Measurements from ENCODE around the gene FAM193A.
"Not testable (repeated sequence)": the region's sequence is repeated elsewhere in the genome, so short reads cannot be mapped to it uniquely, and the experiment has no call there.

The FAM193A gene

DNA sequence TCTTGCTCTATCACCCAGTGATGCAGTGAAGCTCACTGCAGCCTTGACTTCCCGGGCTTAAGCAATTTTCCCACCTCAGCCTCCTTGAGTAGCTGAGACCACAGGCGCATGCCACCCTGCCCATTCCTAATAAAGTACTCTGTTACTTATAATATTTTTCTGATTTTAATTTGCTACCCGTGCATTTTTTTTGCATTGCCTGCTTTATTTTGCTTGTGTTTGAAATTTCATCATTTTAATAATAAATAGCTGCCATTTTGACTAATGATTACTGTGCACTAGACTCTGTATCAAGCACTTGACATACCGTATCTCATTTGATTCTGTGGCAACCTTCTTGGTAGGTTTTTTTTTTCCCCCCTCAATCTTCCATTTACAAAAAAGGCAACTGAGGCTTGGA, 41.7 kb downstream of the FAM193A start:
- DNase-seq (ENCODE audit: low spot score), result no peak

DNA sequence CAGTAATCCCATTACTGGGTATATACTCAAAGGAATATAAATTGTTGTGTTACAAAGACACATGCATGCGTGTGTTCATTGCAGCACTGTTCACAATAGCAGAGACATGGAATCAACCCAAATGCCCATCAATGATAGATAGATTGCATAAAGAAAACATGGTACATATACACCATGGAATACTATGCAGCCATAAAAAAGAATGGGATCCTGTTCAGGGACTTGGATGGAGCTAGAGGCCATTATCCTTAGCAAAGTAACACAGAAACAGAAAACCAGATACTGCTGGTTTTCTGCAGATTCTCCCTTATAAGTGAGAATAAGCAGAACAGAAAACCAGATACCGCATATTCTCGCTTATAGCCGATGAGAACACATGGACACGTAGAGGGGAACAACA, 43.5 kb downstream of the FAM193A start:
- no peak for DNase-seq (ENCODE audit: low spot score)

DNA sequence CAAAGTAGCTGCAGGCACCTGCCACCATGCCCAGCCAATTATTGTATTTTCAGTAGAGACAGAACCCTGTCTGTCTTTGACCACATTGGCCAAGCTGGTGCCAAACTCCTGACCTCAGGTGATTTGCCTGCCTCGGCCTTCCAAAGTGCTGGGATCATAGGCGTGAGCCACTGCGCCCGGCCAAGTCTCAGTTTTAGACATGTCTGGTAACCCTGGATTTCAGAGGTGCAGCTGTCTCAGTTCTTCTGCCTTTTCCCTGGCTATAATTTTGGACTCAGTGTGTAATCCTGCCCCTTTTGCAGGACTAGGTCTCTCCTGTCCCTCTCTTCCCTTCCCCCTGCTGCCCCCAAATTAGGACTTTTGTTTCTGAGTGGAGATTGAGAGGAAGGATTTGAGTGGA, 46.6 kb downstream of the FAM193A start:
- no peak for DNase-seq (ENCODE audit: low spot score)

DNA sequence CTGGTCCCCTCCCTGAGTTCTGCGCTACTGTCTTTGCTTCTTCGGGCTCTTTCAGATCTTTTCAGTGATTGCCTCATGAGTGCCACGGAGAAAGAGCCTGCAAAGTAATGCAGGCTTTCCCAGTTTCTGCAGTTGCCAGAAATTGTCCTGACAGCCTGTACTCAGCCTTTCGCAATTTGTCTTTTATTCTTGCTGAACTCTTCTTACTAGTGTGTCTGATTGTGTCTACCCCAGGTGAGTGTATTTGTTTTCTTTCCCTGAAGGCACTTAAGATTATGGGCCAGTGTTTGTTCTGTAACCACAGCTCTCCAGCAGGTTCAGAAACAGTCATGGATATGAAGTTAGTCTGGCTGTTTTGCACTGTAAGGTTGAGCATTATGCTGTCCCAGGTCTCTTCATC, 47.1 kb downstream of the FAM193A start:
- peak; percentile 51 for DNase-seq (ENCODE audit: low spot score)

DNA sequence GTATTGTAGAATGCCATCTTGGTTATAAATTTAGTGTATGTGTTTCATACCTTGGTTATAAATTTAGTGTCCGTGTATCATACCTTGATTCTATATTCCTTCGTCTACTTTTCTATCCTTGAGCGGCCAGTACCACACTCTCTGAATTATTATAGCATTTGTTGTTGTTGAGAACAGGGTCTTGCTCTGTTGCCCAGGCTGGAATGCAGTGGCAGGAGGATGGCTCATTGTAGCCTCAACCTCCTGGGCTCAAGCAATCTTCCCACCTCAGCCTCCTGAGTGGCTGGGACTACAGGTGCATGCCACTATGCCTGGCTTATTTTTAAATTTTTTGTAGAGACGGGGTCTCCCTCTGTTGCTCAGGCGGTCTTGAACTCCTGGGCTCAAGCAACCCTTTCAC, 50.1 kb downstream of the FAM193A start:
- DNase-seq (ENCODE audit: low spot score), result no peak

DNA sequence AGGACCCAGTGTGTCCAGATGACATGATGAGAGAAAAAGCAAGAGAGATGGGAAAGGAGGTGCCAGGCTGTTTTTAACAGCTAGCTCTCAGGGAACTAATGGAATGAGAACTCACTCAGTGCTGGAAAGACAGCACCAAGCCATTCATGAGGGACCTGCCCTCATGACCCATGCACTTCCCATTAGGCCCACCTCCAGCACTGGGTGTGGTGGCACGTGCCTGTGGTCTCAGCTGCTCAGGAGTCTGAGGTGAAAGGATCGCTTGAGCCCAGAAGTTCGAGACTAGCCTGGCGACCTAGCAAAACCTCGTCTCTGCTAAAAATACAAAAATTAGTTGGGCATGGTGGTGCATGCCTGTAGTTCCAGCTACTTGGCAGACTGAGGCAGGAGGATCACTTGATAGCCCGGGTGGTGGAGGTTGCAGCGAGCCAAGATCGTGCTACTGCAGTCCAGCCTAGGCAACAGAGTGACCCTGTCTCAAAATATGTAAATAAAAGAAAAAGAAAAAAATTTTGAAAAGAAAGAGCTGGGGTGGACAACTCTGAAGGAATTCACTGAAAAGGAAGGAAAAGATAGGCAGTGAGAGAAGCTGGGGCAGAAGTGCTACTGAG, 50.9 kb downstream of the FAM193A start:
- DNase-seq (ENCODE audit: low spot score), result no peak

DNA sequence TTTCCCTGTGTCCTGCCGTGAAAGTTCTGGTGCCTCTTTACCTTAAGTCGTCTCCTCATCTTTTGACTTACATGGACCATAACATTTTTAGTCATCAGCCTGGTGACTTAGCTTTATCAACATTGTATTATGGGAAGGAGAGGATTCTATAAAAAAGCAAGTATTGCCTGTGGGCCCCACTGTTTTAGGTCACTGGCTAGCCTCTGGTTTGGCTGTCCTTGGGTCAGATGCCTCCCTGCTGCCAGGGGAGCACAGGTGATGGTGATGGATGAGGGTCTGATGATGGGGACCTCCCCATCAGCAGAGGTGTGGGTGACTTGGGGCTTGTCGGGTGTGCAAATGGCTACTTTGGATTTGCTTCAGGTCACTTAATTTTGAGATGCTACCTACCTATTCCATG, 51.8 kb downstream of the FAM193A start:
- DNase-seq (ENCODE audit: low spot score), result no peak

DNA sequence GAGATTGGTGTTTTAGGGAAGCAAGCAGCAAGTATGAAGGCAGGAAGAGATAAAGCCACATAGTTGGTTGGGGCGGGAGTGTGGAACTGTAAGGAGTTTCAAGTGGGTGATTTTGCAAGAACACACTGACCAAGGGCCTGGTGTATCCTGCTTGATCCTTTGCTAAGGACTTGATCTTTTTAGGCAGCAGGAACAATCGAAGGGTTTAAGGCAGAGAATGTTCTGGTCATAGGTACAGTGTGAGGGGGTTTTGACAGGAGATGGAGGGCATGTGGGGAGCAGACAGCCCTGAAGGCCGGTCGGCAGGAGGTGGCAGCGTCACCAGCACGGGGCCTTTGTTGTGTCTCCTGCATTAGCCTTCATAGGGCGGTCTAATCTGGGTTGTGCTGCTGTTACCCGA, 54.7 kb downstream of the FAM193A start:
- DNase-seq (ENCODE audit: low spot score), result no peak

DNA sequence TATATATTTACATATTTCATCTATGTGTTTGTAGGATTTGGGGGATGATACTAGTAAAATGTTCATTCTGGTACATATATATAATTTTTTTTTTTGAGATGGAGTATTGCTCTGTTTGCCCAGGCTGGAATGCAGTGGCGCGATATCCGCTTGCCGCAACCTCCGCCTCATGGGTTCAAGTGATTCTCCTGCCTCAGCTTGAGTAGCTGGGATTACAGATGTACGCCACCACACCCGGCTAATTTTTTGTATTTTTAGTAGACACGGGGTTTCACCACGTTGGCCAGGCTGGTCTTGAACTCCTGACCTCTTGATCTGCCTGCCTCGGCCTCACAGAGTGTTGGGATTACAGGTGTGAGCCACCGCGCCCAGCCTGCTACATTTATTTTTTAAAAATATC, 55.6 kb downstream of the FAM193A start:
- DNase-seq (ENCODE audit: low spot score), result not testable (repeated sequence)

DNA sequence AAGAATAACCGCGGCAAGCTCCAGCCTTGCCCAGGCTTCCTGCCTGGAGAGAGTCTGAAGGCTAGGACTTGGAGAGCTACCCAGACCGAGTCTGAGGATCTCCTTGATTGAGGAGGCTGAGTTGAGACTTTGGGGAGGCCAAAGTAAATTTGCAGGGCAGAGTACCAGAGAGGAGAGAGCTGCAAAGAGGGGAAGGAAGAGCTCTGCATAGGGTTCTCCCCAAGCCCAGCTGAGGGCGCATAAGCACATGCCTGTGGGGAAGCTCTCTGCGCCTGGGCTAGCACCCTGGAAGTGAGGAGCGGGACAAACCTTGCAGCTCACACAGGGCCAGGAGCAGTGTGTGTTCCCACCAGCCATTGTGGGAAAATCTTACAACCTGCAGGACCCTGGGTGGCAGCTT, 56.1 kb downstream of the FAM193A start:
- DNase-seq (ENCODE audit: low spot score), result no peak

DNA sequence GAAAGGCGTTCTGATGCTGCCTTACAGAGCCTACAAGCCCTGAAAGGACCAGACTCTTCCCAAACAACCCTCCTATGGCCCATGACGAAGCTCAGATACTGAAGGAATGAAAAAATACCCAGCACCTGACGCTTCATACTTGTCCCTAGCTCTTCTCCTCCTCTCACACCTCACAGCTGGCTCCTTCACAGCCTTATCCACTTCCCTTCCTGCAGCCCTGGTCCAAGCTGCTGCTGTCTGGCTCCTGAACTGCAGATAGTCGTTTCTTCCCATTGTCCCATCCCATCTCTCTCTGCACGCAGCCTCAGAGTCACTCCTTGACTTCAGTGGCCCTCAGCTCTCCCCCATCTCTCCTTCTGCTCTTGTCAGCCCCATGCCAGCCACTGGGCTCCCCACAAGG, 56.6 kb downstream of the FAM193A start:
- no peak for DNase-seq (ENCODE audit: low spot score)

DNA sequence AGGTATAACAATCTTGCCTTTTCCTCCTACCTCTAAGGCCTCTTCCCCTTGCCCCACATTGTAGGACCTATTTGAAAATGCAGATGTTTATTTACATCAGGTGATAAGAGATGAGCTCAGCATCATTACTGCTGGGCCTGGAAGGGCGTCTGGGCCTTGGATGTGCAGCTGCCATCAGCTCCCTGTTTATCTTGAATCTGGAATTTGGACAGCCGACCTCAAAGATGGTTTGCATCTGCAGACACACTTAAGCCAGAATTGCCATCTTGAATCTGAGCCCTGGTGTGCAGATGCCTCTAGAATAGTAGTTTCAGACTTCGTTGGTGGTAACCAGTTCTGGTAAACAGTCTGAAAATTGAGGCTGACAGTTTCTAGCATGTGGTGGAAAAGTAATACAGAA, 59.0 kb downstream of the FAM193A start:
- DNase-seq (ENCODE audit: low spot score), result no peak

DNA sequence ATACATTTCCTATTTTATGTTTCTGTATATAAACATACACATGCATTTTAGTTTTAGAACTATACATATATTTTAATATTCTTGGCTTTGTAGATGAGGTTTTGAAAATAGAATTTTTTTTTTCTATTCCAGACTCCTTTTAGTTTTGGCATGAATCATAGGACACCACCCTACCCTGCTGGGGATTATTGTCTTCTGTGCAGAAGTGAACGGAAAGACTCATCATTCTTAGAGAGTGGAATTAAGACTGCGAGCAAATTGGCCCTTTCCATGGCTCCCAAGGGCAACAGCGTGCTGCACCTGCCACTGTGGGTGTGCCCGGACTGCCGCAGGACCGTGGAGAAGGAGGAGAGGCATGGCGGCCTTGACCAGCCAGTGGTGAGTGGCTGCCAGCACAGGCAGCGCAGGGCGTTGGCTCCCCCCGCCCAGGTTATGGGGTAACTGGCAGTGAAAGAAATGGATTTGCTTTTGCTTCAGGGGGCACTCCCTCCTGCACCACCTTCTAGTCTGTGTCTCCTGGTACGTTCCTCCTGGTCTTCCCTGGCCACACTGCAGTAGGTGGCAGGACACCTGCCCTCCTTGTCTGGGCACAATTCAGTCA, 59.6 kb downstream of the FAM193A start:
- no peak for DNase-seq (ENCODE audit: low spot score)

DNA sequence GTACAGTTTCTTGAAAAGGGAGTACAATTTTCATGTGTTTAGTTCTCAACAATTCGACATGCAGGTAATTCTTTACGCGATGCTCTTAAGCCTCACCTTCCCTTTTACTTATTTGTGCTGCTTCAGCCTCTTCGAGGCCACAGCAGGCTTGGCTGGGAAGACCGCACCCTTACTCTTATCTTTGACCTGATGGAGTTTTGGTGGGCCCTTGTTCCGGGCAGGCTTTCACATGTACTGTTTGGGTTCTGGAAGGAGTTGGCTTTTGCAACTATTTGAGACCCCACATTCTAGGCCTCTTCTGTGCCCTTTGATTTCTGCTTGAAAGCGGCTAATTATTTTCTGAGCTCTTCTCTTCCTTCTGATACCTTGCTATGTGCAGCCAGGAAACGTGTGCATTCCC, 60.2 kb downstream of the FAM193A start:
- DNase-seq (ENCODE audit: low spot score), result no peak

DNA sequence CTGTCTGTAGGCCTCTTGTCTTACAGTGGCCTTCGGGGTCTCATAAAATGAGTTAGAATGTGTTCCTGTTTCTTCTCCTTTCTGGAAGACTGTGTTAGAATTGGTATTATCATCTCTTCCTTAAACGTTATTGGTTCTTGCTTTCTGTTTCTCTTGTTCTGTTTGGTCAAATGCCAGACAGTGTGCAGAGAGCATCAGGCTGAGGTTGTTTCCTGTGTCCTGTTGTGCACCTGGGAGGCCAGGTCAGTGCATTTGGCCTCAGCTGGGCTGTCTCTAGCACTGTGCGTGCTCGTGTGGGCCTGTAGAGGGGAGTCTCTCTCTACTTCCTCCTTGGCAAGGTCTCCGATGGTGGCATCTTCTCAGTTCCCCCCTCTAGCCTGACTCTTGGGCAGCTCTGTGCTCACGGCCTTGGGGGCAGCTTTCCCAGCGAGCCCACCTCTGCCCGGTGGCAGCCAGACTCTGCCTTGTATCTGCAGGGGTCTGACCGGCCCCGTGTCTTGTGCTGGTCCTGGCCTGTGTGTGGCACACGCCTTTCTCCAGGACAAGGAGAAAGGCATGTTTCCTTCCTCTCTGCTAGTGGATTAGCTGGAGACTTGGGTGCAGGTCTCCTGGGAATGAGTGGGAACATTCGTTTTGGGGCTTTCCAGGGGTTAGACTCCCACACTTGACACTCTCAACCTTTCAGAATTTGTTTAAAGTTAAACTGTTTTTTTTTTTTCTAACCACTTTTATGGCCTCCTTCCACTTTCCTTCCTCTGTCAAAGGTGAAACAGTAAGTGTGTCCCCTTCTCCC, 62.3 kb downstream of the FAM193A start:
- DNase-seq (ENCODE audit: low spot score), result no peak

DNA sequence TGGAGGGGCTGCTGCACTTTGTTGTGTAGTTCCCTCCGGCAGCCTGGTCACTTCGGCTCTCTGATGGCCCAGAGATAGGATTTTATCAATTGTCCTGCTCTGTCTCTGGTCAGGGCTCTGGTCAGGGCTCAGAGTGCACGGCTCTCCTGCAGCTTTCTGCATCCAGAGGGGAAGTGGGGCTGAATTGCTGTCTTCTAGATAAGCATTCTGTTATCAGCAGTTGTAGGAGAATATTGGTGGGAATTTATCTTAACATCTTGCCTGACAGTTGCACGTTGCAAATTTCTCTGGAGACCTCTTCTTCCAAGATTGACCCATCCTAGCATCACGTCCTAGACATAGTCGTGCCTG, 62.8 kb downstream of the FAM193A start:
- DNase-seq (ENCODE audit: low spot score), result no peak

DNA sequence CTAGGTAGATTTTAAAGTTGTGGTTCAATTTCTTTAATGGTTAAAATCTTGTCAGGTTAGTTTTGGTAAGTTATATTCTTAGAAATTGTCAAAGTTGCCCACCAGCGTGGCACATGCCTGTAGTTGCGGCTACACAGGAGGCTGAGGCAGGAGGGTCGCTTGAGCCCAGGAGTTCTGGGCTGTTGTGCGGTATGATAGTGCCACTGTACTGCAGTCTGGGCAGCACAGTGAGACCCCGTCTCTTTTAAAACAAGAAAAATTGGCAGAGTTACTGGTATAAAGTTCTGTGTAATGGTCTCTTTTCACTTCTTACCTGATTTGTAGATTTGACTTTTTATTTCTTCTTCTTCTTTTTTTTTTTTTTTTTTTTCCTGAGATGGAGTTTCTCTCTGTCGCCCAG, 64.4 kb downstream of the FAM193A start:
- DNase-seq (ENCODE audit: low spot score), result no peak

DNA sequence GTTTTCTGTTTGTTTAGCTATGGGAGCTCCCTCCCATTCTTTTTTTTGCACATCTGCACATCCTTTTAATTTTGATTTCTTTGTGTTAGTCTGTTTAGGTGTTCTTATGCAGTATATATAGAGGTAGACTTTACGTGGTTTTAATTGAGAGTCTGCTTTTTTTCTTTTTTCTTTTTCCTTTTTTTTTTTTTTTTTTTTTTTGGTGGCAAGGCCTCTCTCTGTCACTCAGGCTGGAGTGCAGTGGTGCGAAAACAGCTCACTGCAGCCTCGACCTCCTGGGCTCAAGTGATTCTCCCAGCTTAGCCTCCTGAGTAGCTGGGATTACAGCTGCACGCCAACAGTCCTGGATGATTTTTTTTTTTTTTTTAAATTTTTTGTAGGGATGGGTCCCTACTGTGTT, 68.2 kb downstream of the FAM193A start:
- no peak for DNase-seq (ENCODE audit: low spot score)

DNA sequence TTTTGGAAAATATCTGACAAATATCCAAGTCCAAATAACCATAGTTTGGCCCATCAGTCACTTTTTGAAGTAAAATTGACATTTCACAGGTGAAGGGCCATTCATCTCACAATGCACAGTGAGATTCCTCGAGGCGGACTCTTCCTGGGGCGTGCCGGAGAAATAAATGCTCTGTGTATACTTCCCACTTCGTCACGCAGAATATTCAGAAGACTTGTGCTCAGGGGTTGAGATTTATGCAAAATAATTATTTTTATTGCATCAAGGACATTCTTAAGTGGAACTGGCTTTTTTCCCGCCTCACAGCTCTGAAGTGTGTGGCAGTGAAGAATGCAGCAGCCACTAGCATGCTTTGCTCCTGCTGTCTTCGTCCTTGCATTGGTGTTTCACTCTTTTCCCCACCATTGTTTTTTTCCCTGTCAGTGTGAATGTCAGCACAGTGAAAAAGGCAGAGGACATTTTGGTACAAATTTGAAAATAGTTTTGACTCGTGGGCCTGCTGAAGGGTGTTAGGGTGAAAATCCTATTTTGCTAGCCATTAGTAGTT, 70.6 kb downstream of the FAM193A start:
- DNase-seq (ENCODE audit: low spot score), result no peak

DNA sequence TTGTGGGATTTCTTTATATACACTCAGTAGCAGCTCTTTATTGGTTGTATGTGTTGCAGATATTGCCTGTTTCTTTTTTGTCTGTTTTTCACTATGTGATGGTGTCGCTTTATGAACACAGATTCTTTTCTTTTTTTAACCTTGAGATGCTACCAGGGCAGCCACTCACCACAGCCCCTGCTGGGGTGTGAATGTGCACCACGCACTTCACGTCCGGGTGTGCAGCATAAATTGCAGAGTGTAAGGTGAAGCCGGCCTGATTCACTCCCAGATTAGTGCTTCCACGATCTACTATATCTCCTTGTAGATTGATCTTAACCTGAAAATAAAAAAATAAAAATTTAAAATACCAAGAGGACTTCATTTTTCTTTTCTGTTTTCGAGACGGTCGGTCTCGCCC, 71.4 kb downstream of the FAM193A start:
- no peak for DNase-seq (ENCODE audit: low spot score)

DNA sequence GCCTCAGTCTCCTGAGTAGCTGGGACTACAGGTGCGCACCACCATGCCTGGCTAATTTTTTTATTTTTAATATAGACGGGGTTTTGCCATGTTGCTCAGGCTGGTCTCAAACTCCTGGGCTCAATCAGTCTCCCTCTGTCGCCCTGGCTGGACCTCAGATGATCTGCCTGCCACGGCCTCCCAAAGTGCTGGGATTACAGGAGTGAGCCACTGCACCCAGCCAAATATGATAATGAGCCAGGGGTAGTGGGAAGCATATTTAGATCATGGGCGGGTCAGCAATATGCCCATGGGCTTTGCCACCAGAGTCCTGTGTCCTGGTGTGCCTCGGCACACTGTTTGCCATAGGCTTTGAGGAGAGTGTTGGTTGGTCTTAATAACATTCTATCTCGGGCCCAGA, 71.8 kb downstream of the FAM193A start:
- no peak for DNase-seq (ENCODE audit: low spot score)

DNA sequence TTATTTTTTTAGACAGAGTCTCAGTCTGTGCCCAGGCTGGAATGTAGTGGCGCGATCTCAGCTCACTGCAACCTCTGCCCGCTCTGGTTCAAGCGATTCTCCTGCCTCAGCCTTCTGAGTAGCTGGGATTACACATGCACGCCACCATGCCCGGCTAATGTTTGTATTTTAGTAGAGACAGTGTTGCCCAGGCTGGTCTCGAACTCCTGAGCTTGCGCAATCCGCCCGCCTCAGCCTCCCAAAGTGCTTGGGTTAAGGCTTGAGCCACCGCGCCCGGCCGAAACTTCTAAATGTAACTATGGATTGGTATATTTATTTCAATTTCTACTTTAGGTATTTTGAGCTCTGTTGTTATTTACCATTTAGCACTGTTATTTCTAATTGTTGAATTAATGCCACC, 79.4 kb downstream of the FAM193A start:
- no peak for DNase-seq (ENCODE audit: low spot score)

DNA sequence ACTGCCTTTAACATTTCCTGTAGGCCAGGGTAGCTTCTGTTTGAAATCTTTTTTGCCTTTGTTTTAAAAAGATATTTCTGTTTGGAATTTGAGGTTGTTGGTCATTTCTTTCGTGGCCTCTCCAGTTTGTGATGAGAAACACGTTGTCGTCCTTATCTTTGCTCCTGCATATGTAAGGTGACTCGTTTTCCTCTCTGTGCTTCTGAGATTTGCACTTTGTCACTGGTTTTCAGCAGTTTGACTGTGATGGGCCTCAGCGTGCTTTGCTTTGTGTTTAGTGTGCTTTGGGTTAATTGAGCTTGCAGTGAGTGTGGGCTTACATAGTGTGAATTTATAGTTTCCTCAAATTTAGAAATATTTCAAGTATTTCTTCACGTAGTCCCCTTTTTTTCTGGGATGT, 81.5 kb downstream of the FAM193A start:
- DNase-seq (ENCODE audit: low spot score), result no peak
